Ovary (tissue), 9 donors: ENCODE results near the gene CPZ. TPM values are rescaled to one million over a fixed set of nuclear protein-coding genes. Genes with fewer than 3 reads are reported as not detected.

ENCODE experiments used
- DNase-seq, 5 donors: peaks; one replicate each; pipeline ENCODE4 v3.0.0-alpha.2; 2019 to 2020
- H3K27ac ChIP-seq, 2 donors: fragments of 200-600 bp; one replicate each; pipeline versions ENCODE4 v1.5.1 to v1.8.0; 2019 to 2022
- H3K27me3 ChIP-seq: fragments of 200-600 bp; one replicate; pipeline ENCODE4 v1.8.0; 2022
- H3K36me3 ChIP-seq: fragments of 200-600 bp; sonication (generic); one replicate; pipeline ENCODE4 v1.5.1; 2019
- H3K4me1 ChIP-seq: one replicate; pipeline ENCODE4 v1.8.1; 2013; ENCODE audit warnings: mild to moderate bottlenecking, moderate library complexity; ENCODE audit not compliant: insufficient read depth
- H3K4me3 ChIP-seq: fragments of 200-600 bp; sonication (generic); one replicate; pipeline ENCODE4 v1.5.1; 2017
- H3K9me3 ChIP-seq, 2 donors: fragments of 200-600 bp in 1 of 2; sonication (generic) in 1 of 2; one replicate each; pipeline versions ENCODE4 v1.5.1 to v1.8.1; 2013 to 2019; ENCODE audit warnings: mild to moderate bottlenecking in 1 of 2, moderate library complexity in 1 of 2
- CTCF ChIP-seq, 3 donors: fragments of 450-650 bp in 2 of 3; fragments of 200-600 bp in 1 of 3; IDR thresholded peaks; one replicate each; pipeline versions ENCODE4 v1.5.1 to v1.8.0; 2016 to 2022; ENCODE audit warnings: antibody characterized with exemption in 3 of 3, mild to moderate bottlenecking in 1 of 3
- EP300 ChIP-seq: sonication (generic); formaldehyde crosslinking; IDR thresholded peaks from one replicate; pipeline ENCODE4 v1.6.1; 2017; ENCODE audit warnings: antibody characterized with exemption
- POLR2A ChIP-seq: fragments of 450-650 bp; IDR thresholded peaks from one replicate; pipeline ENCODE4 v1.6.1; 2017; ENCODE audit warnings: antibody characterized with exemption, mild to moderate bottlenecking, moderate library complexity
- WGBS, 3 donors: extraction: QIAGEN DNeasy Blood & Tissue Kit in 1 of 3; methylation state at CpG; one replicate each; pipeline versions ENCODE4 v1.1.5 to v1.1.7; 2013 to 2017; 5-methylcytosine and 5-hydroxymethylcytosine counted together
- intact Hi-C, 4 donors: fragments of 100-400 bp; cut with DNase I; formaldehyde crosslinking; loops; one replicate each; pipeline versions ENCODE4 v1.11.0 to v1.15.1; 2022 to 2023
- polyA plus RNA-seq, 2 donors: library from polyadenylated mRNA; stranded (reverse); fragments of 200-250 nt in 1 of 2; fragments of 350-450 nt in 1 of 2; fragmentation: Illumina TruSeq in 1 of 2; extraction: RNeasy Lipid Tissue Mini Kit (QIAGEN cat#74804) in 1 of 2; gene quantifications; one replicate each; pipeline ENCODE4 v1.2.3, GENCODE V29; 2013 to 2014
- total RNA-seq, 7 donors: library from RNA; depleted of rRNA in 2 of 7; stranded (reverse); fragments of >200 nt in 2 of 7; fragmentation: NEBNext Ultra II Directional in 3 of 7; extraction: Animal tissue kit (Norgen Biotek cat#: 25700) in 3 of 7; gene quantifications; one replicate each; pipeline versions ENCODE4 v1.1.0 to v1.2.4, GENCODE V29; 2016 to 2023
- donor health status: DM: no; HTN: no; CAD: no; lungs with moderate emphysema.
- donor health status: DM: no; HTN: no; CAD: no.
- donor health status: Bipolar disorder and iron deficiency.
- donor health status: DM: yes; HTN: yes; CAD: no.
- donor health status: DM: no; HTN: no; CAD: no.
- donor health status: DM: yes; HTN: yes; CAD: no.

The CPZ gene
- total and polyA plus RNA-seq, 9 donors = 51.0 to 212 (median 129) TPM

GRCh38 chr4:8591626-8592365 lies 769 bp upstream of the CPZ start:
- H3K27ac ChIP-seq = peak overlapping the region in 1 of 2 donors; percentile 87
- TF ChIP-seq POLR2A (no peak), CTCF (IDR thresholded peaks at IDR 0.05) (no peak), EP300 (no peak)
- intact Hi-C loops = loop anchor here in 2 of 4 donors (2.0 kb wide), 2 partner anchors 119 to 123 kb away; no protein-coding TSS in a partner anchor
- 84 to 87% (median 84%) methylated on average over 15 of the region's 15 CpGs for WGBS, 3 donors
- H3K27me3 ChIP-seq = no peaks in the 10 kb centered on the region
- peak in 2 of 5 donors; percentile 43 to 52 for DNase-seq
- H3K4me3 ChIP-seq = no peak overlapping the region
- peaks cover 20% of the 10 kb centered on the region for H3K4me1 ChIP-seq
- H3K36me3 ChIP-seq = no peaks in the 10 kb centered on the region
- no peaks in the 10 kb centered on the region for H3K9me3 ChIP-seq

- intact Hi-C loops = loop anchor here in 3 of 4 donors (1.0 to 2.0 kb wide), 3 partner anchors 121 to 125 kb away; no protein-coding TSS in a partner anchor
- no peak for TF ChIP-seq EP300
- TF ChIP-seq CTCF (IDR thresholded peaks at IDR 0.05) = no peak
- no peak for TF ChIP-seq POLR2A
- H3K4me3 ChIP-seq = peak overlapping the region; percentile 45
- peaks cover 30% of the 10 kb centered on the region for H3K4me1 ChIP-seq
- H3K27ac ChIP-seq = peak overlapping the region; percentile 83 to 87
- H3K36me3 ChIP-seq = no peaks in the 10 kb centered on the region
- 5 to 14% (median 9%) methylated on average over 24 of the region's 24 CpGs for WGBS, 3 donors
- no peaks in the 10 kb centered on the region for H3K9me3 ChIP-seq
- peak; percentile 52 to 70 (median 62) for DNase-seq
- H3K27me3 ChIP-seq = no peaks in the 10 kb centered on the region
Measured at GRCh38 chr4:8593264-8594096, 915 bp downstream of the CPZ start.

- 24 to 27% (median 25%) methylated on average over 24 of the region's 24 CpGs for WGBS, 3 donors
- Histone ChIP-seq H3K27ac (peak overlapping the region; percentile 83 to 87), H3K4me1 (peaks cover 39% of the 10 kb centered on the region), H3K27me3 (no peaks in the 10 kb centered on the region), H3K36me3 (no peaks in the 10 kb centered on the region), H3K4me3 (peak overlapping the region; percentile 45), H3K9me3 (no peaks in the 10 kb centered on the region)
- peak; percentile 73 to 85 (median 76) for DNase-seq
- TF ChIP-seq CTCF (IDR thresholded peaks at IDR 0.05) = peak; percentile 66 to 87 (median 80)
- TF ChIP-seq EP300 = no peak
- intact Hi-C loops = loop anchor here in 1 of 4 donors (1.0 kb wide), 1 partner anchor 125 kb away; no protein-coding TSS in a partner anchor
Measured at GRCh38 chr4:8594097-8595038, 1.8 kb downstream of the CPZ start.
